Kidney glomerular epithelial cell (primary cell): Measurements from ENCODE around the gene PAPOLA.
A peak's percentile ranks its signal among the peaks of the same experiment; 100 is the strongest.
"Not testable (repeated sequence)": the region's sequence is repeated elsewhere in the genome, so short reads cannot be mapped to it uniquely, and the experiment has no call there.

Experiments
- DNase-seq: peaks from one replicate; lab custom pipeline; 2025; lab: John Stamatoyannopoulos, UW

The PAPOLA gene

DNA sequence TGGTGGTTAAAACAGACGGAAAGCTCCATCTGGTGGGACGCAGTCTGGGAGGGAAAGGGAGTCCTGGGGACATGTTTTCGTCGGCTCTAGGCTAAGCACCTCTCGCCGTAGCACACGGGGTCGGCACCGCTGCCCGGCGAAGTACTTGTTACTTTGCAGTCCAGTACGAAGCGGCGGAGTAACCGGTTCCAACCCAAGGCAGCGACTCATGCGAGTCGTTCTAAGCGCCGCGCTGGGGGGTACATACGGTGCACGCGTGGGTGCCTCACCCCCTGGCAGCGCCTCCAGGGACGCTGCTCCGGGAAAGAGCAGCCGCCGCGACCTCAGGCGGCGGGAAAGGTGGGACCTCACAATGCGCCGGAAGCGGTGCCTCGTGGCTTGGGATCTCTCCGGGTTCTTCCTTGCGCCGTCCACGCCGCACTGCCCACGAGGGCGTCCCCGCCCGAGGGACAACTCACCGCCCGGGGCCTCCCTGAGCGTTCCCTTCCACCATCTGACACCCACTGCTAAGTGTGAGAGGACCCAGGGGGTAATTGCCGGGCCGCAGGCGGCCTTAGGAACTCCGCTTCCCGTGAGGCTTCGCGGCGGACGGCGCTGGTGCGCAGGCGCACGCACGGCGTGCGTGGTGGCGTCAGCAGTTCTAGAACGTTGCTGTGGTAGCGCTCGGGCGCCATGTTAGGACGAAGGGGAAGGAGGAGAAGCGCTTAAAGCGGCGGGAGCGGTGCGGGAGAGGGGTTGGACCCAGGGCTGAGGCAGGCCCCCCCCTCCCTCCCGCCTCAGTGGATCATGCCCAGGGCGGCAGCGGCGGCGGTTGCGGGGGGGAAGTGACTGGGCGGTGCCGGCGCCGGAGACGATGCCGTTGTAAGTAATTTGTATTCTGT, at the start of gene PAPOLA:
PAPOLA (plus strand) TSS at position 643 of the 881 bp plus-strand sequence; CDS start at position 854, 211 bp downstream.
- DNase-seq: peak; percentile 89

DNA sequence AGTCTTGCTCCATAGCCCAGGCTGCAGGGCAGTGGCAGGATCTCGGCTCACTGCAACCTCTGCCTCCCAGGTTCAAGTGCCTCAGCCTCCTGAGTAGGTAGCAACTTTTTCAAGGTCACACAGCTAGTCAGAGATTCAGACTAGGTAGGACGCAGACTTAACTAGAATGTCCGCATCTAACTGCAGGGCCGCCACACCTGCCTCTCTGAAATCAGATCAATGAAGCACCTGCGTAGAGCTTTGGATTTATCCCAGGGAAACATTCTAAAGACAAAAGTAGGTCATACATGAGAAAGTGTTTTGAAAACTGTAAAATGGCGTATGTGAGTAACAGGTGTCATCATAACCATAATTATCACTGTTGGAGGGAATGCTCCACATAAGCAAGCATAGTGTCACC, 49.5 kb upstream of the PAPOLA start:
- no peak for DNase-seq

DNA sequence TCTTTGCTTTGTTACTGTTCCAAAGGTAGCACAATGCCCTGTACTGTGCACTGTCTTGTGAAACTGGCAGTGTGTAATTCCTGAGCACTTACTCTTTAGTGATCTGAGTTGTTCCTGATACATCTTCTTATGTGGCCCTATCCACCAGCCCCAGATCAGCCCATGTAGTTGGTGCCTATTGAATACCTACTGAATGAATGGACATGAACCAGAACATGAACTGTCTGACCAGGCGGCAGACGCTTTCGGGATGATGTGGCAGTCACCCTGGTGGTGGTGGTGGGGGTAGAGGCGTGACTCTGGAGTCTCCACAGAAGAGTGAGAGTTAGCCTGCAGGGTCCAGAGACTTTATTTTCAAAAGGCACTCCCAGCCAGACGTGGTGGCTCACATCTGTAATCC, 46.6 kb upstream of the PAPOLA start:
- DNase-seq: no peak

DNA sequence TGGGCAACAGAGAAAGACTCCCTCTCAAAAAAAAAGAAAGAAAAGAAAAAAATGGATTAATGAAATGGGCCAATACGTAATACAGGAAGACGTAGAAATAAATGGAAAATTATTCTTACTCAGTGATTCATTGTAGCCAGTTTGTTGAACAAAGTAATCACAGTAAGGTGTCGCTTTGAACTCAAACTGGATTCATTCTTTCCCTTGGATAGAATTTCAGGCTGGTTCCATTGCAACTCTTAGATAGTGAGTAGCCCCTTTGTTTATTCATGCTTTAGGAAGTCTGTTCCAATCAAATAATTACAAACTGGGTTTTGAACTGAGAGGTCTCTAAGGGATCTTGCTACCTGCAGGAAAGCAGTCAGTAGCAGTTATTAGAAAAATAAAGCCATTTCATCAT, 42.3 kb upstream of the PAPOLA start:
- DNase-seq: no peak

DNA sequence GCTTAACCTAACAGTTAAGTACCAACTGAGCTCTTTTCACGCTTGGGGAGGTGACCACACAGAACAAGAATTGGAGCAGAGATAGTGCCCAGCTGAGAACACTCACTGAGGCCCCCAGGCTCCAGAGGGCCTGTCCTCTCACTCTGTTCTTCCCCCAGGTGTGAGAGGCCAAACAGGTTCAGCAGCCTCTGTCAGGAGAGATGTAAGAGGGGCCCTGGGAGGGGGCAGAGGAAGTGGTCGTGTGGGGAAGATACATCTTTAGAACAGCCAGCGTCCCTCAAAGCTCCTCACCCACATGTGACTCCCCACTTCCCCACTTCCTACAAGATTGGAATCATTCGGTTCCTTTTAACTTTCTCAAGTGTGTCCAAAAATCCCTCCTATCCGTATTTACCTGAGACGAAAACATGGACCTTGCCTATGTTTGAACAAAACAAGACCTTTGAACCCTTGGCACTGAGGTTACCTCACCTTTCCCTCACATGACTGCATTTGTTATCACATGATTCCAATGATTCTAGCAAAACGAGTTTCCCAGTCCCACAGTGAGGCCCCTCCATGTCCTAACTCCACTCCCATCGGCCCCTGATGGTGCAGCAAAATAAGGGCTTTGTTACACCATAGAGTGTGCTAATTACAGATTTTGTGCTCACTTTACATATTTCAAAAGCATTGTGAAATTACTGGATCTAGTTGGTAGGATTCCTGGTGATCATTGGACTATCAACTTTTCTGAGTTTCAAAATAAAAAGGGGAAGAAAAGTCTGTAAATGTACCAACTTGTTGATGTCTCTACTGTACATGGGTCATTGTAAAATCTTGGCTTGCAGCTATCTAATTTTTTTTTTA, 40.0 kb upstream of the PAPOLA start:
- no peak for DNase-seq

DNA sequence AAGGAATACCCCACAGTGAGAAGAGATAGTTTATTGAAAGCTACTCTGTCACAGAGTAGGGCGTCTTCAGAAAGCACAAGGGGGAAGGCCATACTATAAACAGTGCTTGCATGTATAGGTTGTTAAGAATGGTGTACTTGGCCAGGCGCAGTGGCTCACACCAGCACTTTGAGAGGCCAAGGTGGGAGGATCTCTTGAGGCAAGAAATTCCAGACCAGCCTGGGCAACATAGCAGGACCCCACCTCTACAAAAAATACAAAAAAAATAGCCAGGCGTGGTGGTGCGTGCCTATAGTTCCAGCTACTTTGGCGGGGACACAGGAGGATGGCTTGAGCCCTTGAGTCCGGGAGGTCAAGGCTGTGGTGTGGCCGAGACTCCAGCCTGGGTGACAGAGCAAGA, 38.0 kb upstream of the PAPOLA start:
- DNase-seq: no peak

DNA sequence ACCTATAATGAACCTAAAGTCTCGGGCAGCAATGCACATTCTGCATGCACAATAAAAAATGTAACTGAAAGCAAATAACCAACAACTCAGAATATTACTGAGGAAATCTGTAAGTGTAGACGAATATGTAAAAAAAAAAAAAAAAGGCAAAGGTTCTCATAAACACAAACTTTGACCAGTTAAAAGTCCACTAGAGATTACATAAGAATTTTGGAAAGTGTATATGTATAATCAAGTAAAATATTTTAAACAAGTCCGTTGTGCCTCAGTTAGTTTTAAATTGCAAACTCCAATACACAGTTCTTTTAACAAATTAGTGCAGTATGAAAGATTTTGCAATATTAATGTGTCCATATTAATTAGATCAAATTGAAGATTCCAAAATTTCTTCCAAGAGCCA, 35.3 kb upstream of the PAPOLA start:
- no peak for DNase-seq

DNA sequence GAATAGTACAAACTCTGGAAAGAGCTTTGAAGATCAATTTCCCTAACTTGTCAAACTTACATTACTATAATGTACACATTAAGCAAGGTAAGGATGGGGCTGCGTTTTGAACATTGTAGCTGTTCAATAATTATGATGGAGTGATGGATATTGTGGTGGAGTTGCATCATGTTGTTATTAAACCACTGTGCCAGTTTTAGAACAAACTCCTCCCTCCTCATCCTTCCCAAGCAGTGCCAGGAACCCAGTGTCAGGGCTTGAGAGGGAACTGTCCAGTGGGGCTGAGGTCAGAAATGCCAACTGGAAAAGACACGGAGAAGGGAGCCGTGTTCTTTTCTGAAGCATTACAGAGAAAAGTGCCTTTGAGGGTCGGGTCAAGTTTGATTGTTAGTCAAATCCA, 31.9 kb upstream of the PAPOLA start:
- no peak for DNase-seq

DNA sequence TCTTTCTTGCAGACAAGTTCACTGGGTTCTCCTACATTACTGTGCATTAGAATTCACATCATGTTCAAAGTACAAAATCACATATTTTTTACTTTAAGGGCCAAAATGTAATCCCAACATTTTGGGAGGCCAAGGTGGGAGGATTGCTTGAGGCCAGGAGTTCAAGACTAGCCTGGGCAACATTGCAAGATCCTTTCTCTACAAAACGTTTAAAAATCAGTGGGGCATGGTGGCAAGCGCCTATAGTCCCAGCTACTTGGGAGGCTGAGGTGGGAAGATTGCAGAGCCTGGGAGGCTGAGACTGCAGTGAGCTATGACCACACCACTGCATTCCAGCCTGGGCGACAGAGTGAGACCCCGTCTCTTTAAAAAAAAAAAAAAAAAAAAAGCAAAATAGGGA, 31.2 kb upstream of the PAPOLA start:
- DNase-seq: not testable (repeated sequence)

DNA sequence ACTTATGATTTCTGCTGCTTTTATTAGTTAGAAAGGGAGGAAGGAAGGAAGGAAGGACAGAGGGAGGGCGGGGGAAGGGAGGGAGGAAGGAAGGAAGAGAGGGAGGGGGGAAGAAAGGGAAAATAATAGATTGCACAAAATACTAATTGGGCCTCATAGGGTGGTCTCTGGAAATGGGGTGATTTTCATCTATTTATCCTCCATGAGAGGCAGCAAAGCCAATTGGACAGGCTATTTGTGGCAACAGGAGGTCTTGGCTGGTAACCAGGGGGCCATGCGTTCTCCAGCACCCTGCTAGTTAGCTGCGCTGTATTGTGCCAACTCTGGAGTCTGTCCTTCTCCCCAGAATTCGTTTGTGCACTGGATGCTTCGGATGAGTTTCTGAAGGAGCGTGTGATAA, 24.1 kb upstream of the PAPOLA start:
- DNase-seq: no peak

DNA sequence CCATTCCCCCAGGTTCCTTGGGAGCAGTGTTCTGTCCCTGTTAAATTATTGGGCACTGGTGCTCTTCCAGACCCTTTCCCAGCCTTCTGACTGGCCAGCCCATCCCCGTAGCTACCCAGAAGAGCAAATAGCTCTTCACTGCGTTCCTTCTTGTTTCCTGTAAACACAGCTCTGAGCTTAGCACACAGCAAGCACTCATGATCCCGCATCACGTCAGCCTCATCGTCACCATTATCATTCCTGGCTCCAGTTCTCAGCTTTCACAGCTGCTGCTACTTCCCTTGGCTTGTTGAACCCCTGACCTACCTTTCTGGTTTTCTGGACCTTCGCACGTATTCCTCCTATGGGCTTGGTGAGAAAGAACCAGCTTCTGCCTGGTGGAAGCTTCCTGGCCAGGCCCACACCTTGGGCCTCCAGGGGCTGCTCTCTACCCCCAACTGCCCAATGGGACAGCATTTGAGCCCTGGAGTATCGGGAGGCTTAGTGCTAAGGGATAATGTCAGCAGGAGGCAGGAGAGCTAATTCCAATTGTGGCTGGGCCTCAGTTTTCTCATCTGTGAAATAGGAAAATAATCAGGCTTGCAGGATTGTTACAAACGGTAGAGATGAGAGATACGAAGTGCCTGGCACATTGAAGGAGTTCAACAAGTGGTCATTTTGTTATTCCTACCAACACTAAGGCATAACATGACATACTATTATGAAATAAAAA, 22.6 kb upstream of the PAPOLA start:
- no peak for DNase-seq

DNA sequence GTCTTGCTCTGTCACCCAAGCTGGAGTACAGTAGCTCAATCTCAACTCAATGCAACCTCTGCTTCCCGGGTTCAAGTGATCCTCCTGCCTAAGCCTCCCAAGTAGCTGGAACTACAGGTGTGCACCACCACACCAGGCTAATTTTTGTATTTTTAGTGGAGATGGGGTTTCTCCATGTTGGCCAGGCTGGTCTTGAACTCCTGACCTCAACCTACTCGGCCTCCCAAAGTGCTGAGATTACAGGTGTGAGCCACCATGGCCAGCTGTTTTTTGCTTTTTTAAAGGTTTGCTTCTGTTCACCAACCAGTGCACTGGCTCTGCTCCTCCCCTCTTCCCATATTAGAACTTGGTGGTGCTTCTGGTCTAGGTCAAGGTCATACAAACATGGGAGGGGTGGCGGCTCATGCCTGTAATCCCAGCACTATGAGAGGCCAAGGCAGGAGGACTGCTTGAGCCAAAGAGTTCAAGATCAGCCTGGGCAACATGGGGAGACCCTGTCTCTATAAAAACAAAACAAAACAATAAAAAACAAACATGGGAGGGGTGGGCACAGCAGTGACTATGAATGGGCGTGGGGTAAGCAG, 20.4 kb upstream of the PAPOLA start:
- DNase-seq: no peak

DNA sequence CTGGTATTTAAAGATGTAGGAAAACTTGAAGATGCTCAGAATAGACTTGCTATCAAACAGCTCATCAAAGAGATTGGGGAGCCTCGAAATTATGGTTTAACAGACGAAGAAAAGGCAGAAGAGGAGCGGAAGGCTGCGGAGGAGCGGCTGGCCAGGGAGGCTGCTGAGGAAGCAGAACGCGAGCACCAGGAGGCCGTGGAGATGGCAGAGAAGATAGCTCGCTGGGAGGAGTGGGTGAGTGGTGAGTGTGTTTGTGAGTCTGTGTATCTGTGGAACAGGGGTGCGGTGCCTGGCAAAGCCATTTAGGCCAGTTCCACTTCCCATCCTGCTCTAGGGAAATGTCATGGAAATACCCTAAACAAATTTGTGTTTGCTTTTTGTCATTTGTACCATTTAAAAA, 19.2 kb upstream of the PAPOLA start:
- no peak for DNase-seq

DNA sequence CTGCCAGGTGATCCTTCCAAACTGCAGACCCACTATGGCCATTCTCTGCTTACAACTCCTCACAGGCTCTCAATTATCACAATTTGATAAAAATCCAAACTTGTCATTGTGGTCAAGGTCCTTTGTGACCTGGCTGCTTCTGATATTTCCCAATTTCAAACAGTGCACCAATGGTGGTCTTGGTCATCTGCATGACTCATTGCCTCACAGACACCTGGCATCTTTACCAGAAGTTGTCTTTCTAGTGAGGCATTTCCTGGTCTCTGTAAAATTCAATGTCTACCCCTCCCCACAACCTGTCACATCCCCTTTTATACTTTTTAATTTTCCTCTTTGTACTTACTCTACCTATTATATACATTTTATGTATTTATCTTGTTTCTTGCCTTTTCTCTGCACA, 17.8 kb upstream of the PAPOLA start:
- no peak for DNase-seq

DNA sequence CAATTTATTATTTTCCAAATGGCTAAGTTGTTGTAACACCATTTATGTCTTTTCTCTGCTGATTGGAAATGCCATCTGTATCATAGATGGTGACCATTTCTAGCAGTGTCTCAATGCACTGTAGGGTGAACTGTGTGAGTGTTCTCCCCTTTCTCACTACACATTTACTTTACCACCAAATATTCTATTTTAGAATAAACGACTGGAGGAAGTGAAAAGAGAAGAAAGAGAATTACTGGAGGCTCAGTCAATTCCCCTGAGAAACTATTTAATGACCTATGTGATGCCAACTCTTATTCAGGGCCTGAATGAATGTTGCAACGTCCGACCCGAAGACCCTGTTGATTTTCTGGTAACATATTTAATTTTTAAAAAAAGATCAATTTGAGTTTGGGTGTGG, 15.5 kb upstream of the PAPOLA start:
- DNase-seq: no peak

DNA sequence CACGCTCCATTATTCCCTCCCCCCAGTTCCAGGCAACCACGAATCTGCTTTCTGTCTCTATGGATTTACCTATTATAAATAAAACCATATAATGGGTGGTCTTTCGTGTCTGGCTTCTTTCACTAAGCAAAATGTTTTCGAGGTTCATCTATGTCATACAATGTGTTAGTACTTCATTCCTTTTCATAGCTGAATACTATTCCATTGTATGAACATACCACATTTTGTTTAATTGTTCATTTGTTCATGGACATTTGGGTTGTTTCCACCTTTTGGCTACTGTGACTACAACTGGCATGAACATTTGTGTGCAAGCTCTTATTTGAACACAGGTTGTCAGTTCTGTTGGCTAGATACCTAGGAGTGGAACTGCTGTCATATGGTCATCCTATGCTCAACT, 12.9 kb upstream of the PAPOLA start:
- no peak for DNase-seq

DNA sequence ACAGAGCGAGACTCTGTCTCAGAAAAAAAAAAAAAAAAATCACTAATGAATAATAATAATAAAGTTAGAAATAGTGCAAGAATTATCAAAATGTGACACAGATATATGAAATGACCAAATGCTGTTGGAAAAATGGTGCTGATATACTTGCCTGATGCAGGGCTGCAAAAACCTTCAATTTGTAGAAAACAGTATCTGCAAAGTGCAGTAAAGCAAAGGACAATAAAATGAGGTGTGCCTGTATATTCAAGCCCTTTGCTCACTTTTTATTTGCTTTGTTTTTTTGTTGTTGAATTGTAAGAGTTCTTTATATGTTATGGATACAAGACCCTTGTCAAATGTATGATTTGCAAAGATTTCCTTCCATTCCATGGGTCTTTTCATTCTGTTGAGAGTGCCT, 9.0 kb upstream of the PAPOLA start:
- DNase-seq: no peak

DNA sequence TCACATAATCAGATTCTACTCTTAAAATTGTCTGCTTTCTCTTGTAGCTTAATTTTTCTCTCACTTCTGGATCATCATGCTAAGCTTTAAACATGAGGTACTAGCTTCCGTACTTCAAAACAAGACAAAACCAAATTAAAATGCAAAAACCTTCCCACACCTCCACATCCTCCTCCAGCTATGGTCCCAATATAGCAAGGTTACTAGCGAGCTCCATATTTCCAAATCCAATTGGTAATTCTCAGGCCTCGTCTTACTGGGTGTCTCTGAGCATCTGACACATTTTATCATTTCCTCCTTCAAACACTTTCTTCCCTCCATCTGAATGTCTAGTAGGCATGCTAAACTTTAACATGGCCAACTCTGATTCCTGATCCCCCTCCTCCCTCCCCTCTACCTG, 7.9 kb upstream of the PAPOLA start:
- DNase-seq: no peak

DNA sequence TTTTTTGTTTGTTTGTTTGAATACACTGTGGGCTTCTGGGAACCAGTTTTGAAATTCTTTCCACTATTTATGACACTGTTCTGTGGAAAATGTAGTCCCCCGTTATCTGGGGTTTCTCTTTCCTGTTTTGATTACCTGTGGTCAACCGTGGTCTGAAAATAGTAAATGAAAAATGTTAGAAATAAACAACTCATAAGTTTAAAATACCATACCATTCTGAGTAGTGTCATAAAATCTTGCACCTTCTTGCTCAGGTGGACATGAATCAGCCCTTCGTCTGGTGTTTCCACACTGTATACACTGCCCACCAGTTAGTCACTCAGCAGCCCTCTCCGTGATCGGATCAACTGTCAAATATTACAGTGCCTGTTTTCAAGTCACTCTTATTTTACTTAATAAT, 5.1 kb upstream of the PAPOLA start:
- DNase-seq: no peak

DNA sequence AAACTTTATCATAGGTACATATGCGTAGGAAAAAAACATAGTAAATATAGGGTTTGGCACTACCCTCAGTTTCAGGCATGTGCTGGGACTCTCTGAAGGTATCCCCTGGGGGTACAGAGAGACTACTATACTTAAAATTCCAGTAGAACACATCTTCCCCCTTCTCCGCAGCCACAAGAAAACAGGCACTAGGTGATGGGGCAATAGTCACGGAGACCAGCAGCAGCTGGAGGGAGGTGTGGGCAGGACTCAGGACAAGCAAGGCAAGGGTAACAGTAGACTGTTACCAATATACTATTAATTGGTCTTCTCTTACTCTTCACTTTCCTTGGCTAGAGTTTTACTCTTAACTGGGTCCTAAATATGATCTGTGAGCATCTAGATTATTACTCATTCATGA, 4.6 kb upstream of the PAPOLA start:
- DNase-seq: no peak

DNA sequence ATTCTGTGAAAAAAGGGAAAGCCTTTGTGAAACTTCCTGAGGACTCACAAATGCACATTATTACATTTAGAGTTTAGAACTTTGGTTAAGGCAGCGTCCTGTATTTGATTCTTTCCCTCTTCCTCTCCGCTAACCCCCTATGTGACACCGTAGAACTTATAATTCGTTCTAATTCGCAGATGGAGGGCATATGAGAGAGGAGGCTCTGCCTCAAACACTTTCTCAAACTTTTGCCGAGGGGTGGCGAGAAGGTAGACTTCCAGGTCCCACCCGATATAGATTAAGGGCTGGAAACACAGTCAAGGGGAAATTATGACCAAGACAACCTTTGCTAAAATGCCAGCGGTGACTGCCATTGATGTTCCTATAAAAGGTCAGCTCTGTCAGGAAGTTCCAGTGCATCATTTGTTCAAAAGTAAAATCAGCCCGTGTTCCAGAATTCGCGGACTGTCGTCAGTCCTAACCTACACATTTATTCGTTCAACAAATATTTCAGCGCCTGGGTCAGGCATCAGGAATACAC, 904 bp upstream of the PAPOLA start:
- DNase-seq: no peak
